H4 (cell line): ENCODE results near the gene IBA57. TPM values are rescaled to one million over a fixed set of nuclear protein-coding genes. Genes with fewer than 3 reads are reported as not detected.
"Not testable (repeated sequence)": the region's sequence is repeated elsewhere in the genome, so short reads cannot be mapped to it uniquely, and the experiment has no call there.

Experiments used
- DNase-seq: peaks from one replicate; pipeline ENCODE4 v3.0.0-alpha.2; 2015; ENCODE audit warnings: low spot score
- total RNA-seq: library from RNA; depleted of rRNA; stranded (reverse); fragments of >200 nt; shearing (Covaris generic); gene quantifications from 2 replicates; pipeline ENCODE4 v1.2.3, GENCODE V29; 2014; rRNA removed

IBA57 gene
- total RNA-seq, 1 experiment from 2014 or later, result 0.74 TPM

DNA sequence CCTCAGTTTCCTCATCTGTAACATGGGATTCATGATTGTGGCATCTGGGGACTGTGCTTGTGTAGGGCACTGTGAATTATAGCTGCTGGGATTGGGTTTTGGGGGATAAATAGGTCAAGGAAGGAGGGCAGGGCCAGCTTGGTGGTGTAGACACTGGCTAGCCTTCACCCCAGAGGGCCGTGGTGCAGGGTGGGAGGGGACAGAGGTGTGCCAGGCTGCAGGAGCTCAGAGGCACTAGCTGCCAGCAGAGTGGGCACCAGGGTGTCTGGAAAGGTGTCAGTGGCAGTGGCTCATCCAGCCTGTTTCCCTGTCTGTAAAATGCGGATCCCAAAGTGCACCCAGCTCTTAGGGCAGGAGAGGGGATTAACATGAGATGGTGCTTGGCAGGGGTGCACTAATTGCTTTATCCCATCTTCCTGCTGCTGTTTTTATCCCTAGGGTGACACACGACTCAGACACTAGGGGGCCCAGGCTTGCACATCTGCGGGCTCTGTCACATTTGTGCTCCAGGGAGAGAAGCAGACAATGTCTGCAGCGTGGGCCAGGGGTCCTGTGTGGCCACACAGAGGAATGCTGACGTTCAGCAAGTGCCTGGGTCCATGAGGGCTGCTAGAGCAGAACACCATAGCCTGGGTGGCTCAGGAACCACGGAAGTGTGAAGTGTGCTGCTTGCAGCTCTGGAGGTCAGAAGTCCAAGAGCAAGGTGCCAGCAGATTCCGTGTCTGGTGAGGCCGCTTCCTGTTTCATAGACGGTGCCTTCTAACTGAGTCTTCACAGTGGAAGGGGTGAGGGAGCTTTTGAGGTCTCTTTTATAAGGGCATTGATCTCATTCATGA, 61.6 kb downstream of the IBA57 start:
- DNase-seq, result no peak

GRCh38 chr1:228228147-228228546, 62.5 kb downstream of the IBA57 start:
- DNase-seq, result not testable (repeated sequence)

DNA sequence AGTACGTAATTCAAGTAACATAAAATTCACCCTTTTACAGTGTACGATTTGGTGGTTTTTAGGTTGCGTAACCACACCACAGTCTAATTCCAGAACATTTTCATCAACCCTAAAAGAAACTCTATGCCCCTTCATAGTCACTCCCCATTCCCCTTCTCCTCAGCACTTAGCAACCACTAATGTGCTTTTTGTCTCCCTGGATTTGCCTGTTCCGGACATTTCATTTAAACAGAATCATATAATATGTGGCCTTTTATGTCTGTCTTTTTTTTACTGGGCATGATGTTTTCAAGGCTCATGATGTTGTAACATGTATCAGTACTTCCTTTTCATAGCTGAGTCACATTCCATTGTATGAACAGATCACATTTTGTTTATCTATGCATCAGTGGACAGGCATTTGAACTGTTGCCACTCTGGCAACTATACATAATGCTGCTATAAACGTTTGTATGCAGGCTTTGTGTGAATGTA, 63.0 kb downstream of the IBA57 start:
- DNase-seq, result peak; percentile 64

GRCh38 chr1:228231189-228231588, 65.6 kb downstream of the IBA57 start:
- no peak for DNase-seq

Other genes starting within 250 kb of the IBA57 start
- gene WNT9A, start 217.9 kb upstream of the IBA57 start, total RNA-seq, result 0.37 and 0.47 TPM in 2 replicates
- not detected in 2 replicates for gene WNT3A, start 158.8 kb upstream of the IBA57 start, total RNA-seq
- gene ARF1, start 83.1 kb upstream of the IBA57 start, total RNA-seq, result 102 and 167 TPM in 2 replicates
- gene C1orf35, start 62.5 kb upstream of the IBA57 start, total RNA-seq, result 10.7 and 14.2 TPM in 2 replicates
- 85.3 and 97.7 TPM in 2 replicates for gene MRPL55, start 56.5 kb upstream of the IBA57 start, total RNA-seq
- gene GUK1, start 25.5 kb upstream of the IBA57 start, total RNA-seq, result 185 and 196 TPM in 2 replicates
- gene GJC2, start 15.9 kb upstream of the IBA57 start, total RNA-seq, result 0.06 TPM in 1 of 2 replicates, not detected in the other
- gene OBSCN, start 42.2 kb downstream of the IBA57 start, total RNA-seq, result 1.1 and 2.4 TPM in 2 replicates
- 6.8 and 8.4 TPM in 2 replicates for gene TRIM11, start 241.0 kb downstream of the IBA57 start, total RNA-seq